NCI-H510A treated with DMSO at 0.1 percent for 48 hours (cell line): ENCODE results near the gene CD300C.
"Not testable (repeated sequence)": the region's sequence is repeated elsewhere in the genome, so short reads cannot be mapped to it uniquely, and the experiment has no call there.

Experiments
- DNase-seq: peaks from one replicate; lab custom pipeline; 2025; lab: John Stamatoyannopoulos, UW

CD300C gene

GRCh38 chr17:74513987-74514631 is 31.8 kb downstream of the CD300C start:
- DNase-seq, result no peak

- DNase-seq, result no peak
These were observed 33.3 kb downstream of the CD300C start for GRCh38 chr17:74512624-74513091.

DNA sequence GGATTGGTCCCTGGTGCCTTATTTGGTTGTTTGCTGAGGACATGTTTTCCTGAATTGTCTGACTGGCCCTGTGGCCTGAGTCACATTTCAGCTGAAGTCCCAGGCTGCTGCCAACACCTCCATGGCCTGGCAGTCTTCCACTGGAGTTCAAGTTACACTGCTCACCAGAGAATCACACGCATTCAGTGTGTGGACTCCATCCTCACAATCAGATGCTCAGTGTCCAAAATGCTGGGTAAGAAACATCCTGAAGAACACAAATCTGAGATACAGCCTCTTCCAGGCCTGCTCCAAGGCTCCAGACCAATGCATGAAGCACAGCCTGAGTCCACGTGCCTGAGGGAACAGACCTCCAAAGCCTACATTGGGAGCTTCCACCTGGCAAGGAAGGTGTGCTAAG is 33.9 kb downstream of the CD300C start:
- no peak for DNase-seq

DNA sequence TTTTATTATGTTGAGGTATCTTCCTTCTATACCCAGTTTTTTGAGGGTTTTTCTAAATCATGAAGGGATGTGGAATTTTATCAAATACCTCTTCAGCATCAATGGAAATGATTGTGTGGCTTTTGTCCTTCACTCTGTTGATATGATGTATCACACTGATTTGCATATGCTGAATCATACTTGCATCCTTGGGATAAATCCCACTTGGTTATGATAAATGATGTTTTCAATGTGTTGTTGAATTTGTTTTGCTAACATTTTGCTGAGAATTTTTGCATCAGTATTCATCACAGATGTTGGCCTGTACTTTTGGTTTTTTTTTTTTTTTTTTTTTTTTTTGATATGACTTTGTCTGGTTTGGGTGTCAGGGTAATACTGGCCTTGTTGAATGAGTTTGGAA is 37.8 kb downstream of the CD300C start:
- DNase-seq, result no peak

DNA sequence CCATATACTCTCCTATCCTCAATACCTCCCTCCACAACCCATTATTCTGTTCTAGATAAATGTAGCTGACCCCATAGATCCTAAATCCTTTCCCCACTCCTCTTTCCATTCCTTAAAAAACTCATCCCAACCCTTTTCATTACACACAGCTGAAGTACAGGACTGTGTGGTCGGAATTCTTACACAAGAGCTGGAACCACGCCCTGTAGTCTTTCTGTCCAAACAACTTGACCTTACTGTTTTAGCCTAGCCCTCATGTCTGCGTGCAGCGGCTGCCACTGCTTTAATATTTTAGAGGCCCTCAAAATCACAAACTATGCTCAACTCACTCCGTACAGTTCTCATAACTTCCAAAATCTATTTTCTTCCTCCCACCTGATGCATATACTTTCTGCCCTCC is 42.0 kb downstream of the CD300C start:
- not testable (repeated sequence) for DNase-seq

DNA sequence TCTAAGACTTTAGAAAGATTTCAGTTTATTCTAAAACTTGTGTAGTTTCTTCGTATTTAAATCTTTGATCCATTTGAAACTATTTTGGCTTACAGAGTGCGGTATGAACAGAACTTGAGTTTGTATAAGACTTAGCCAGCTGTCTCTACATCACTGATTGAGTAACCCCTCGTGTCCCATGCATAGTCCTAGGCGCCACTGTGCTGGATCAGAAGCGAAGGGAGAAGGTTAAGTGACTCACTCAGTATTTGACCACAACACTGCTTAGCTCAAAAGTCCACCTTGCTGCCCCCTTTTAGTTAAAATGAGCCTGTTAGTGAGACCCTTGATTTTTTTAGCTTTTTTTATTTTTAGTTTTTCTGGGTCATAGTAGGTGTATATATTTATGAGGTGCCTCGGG is 43.1 kb downstream of the CD300C start:
- DNase-seq, result no peak

- no peak for DNase-seq
These were observed 45.9 kb downstream of the CD300C start for GRCh38 chr17:74499992-74500391.

- DNase-seq, result no peak
These were observed 48.4 kb downstream of the CD300C start for GRCh38 chr17:74497471-74497870.

DNA sequence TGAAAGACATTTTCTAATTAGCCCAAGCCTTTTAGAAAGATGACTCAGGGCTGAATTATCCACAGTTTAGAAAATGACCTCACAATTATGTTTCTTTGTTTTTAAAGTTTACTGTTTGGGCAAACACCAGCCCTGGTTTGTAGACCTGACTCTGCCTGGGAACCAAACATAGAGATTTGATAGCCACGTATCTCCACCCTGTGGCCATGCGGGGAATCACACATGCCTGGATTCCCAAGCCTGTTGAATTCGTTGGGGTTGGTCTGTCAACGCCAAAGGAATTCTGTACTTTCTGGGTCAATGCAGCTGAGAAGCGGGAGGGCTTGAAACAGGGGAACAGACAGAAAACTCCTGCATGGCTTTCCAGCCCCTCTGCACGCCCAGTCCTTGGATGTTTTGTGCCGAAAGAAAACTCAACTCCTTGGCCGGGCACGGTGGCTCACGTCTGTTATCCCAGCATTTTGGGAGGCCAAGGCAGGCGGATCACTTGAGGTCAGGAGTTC is 52.5 kb downstream of the CD300C start:
- DNase-seq, result peak; percentile 66

DNA sequence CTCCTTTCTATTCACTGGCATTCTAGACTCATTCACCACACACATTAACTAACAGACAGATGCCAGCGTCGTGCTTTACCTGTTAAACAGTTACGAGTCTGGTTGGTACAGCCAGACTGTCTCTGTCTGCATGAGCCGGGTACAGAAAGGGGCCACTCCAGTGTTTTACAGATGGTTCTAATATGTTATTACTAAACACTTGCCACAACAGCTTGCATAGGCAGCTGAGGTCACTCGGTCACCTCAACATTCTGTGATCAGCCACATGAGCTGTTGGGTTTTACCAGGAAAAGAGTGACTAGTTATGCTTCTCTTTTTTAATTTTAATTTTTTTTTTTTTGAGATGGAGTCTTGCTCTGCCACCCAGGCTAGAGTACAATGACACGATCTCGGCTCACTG is 54.3 kb downstream of the CD300C start:
- no peak for DNase-seq
